HG03135 (cell line): Measurements from ENCODE around the gene BBLN.
A peak's percentile ranks its signal among the peaks of the same experiment; 100 is the strongest.
"Not testable (repeated sequence)": the region's sequence is repeated elsewhere in the genome, so short reads cannot be mapped to it uniquely, and the experiment has no call there.

Source experiments
- ATAC-seq: cut with Tn5 transposase; IDR thresholded peaks from one replicate; pipeline ENCODE4 v1.9.1; 2021; ENCODE audit warnings: mild to moderate bottlenecking, moderate library complexity; ENCODE audit not compliant: unreplicated experiment

The BBLN gene

GRCh38 chr9:128124451-128124850 lies 35.6 kb upstream of the BBLN start:
- no peak for ATAC-seq

- no peak for ATAC-seq
Observed at GRCh38 chr9:128124873-128125579, 35.0 kb upstream of the BBLN start.

- no peak for ATAC-seq
Observed at GRCh38 chr9:128125580-128126354, 34.3 kb upstream of the BBLN start.

DNA sequence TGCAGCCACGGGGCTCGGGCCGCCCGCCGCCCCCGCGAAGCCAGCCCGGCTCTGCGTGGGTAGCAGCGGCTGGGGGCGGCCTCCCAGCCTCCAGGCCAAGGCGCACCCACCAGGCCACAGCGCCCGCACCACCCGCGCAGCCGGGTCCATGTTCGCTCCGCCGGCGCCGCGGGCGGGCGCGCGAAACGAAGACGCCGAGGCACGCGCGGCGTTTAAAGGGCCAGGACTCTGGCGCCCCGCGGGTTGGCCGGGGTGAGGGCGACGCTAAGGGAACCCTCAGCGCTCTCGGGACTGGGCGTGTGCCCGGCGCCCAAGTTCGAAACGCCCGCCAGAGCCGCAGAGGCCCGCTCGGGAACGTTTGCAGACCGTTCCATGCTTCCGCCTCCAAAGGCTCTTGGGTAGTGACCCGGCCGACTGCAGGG lies 32.5 kb upstream of the BBLN start, which contains the start of gene PTGES2:
Gene PTGES2 (minus strand): TSS at position 162 of the 422 bp plus-strand sequence. CDS start 12 bp downstream, at position 150.
- peak; percentile 56 for ATAC-seq

GRCh38 chr9:128127990-128128835 lies 31.9 kb upstream of the BBLN start:
- ATAC-seq = peak; percentile 74

- ATAC-seq = no peak
Observed at GRCh38 chr9:128128836-128129590, 31.1 kb upstream of the BBLN start.

DNA sequence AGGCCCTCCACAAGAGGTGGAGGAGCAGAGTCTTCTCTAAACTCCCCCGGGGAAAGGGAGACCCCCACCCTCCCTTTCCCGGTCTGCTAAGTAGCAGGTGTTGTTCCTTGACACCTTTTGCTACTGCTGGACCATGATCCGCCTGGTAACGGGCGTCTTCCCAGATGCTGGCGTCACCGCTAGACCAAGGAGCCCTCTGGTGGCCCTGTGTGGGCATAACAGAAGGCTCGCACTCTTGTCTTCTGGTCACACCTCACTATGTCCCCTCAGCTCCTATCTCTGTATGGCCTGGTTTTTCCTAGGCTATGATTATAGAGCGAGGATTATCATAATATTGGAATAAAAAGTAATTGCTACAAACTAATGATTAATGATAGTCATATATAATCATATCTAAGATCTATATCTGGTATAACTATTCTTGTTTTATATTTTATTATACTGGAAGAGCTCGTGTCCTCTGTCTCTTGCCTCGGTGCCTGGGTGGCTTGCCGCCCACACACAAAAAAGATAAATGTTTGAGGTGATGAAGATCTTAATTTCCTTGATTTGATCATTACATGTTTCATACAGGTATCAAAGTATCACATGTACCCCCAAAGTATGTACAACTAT lies 30.0 kb upstream of the BBLN start:
- not testable (repeated sequence) for ATAC-seq

DNA sequence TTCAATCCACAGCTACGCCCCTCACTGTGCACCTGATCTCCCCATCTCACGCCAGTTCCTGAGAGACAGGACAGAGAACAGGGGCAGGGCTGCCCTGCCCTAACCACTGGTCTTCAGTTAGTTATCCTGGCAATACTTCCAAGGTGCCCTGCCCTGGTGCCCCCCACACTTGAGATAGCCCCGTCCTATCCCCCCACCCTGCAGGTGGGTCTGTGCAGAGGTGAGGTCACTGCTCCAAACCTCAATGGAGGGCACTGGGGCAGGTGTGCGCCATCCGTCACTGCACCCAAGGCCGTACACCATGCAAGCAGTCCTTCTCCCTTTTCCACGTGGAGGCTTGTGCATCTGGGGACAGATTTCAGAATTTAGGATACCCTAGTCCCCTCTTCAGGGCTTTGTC lies 29.4 kb upstream of the BBLN start:
- ATAC-seq = not testable (repeated sequence)

GRCh38 chr9:128131346-128131745 lies 28.7 kb upstream of the BBLN start:
- not testable (repeated sequence) for ATAC-seq

GRCh38 chr9:128132139-128132538 lies 27.9 kb upstream of the BBLN start:
- not testable (repeated sequence) for ATAC-seq

DNA sequence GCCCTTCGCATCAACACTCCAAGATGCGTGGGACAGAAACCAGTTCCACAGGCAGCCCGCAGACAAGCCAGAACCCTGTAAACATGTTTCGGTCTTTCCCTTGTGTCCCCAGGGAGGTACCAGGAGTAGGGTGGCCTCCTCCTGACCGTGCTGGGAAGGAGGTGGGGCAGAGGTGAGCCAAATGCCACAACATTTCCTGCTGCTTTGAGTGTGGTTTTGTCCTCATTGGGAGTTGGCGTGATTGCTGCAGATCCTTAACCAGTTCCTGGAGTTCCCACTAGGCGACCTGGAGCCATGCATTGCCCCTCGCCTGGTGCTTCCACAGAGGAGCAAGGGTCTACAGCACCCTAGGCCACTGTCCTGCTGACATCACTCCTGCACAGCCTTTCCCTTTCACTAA lies 24.5 kb upstream of the BBLN start:
- not testable (repeated sequence) for ATAC-seq

DNA sequence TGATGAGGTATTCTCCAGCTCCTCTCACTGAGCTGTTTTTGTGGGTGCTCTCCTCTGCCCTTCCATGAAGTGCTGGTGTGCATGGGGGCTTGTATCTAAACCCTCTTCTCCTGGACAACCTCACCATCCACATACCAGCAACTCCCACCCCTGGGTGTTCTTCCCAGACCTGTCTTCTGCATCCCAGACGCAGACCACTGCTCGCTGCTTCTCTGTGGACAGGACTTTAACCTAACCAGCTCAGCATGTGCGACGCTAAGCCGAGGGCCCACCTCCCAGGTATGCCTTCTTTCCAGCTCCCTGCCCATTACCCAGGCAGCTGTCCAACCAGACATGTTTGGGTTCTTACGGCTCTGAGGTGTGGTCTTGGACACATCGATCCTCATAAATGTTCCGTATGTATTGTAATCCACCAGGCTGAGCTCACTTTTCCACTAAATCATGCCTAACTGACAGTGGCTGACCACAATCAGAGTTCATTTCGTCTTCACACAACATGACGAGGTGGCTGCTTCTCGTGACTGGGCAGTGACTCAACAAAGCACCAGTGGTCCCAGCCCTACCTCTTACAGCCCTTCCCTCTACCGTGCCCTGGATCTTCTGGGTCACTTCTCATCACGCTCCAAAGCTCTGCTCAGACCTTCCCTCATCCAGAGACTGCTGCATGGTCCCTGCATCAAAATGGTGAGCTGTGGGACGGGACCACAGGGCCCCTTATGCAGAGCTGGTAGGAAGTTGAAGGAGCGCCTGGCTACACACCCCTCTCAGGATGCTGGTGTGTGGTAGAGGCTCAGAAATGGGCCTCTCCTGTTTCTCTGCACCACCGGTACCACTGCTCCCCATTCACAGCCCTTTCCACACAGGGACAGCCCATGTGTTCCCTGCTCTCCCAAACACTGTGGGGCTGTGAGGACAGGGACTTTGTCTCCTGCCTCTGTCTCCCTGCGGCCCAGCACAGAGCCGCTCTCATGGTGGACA lies 23.0 kb upstream of the BBLN start:
- no peak for ATAC-seq

GRCh38 chr9:128138001-128138400 lies 22.1 kb upstream of the BBLN start:
- ATAC-seq = no peak

DNA sequence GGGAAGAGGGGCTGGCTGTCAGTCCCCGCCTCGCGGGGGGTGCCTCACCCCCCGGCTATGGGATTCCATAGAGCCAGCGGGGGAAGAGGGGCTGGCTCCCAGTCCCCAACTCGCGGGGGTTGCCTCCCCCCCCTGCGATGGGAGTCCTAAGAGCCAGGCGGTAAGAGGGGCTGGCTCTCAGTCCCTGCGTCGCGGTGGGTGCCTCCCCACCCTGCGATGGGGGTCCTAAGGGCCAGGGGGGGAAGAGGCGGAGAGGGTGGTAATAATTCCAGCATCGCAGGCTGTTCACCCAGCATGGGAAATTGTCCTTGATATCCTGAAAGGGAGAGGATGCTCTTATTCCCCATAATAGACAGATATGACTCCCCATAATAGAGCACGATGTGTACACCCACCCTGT lies 20.4 kb upstream of the BBLN start:
- ATAC-seq = no peak

DNA sequence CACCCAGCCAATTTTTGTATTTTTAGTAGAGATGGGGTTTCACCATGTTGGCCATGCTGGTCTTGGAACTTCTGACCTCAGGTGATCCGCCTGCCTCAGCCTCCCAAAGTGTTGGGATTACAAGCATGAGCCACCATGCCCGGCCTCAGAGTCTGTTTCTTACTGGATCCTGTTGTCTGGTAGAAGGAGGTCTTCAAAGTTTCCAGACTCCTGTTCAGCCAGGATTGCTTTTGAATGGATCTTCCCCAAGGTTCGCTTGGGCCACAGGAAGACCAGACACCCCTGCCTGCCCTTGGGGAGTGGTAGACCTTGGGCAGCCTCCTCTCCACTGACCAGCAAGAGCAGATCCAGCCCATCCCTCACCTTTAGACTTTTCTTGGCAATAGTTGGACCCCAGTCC lies 18.5 kb upstream of the BBLN start:
- no peak for ATAC-seq

DNA sequence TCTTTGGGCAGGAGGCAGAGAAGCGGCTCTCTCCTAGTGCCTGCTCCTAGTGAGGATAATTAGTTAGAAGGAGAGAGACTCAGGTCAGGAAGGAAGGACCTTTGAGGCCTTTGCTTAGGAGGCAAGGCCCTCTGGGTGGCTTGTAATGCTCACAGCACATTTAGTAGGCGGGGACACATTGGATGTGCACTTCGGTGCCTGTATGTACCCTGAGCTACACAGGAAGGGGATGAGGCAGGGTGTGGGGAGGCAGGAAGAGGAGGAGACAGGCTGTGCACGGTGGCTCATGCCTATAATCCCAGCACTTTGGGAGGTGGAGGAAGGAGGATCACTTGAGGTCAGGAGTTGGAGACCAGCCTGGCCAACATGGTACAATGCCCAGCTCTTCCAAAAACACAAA lies 18.0 kb upstream of the BBLN start:
- no peak for ATAC-seq

DNA sequence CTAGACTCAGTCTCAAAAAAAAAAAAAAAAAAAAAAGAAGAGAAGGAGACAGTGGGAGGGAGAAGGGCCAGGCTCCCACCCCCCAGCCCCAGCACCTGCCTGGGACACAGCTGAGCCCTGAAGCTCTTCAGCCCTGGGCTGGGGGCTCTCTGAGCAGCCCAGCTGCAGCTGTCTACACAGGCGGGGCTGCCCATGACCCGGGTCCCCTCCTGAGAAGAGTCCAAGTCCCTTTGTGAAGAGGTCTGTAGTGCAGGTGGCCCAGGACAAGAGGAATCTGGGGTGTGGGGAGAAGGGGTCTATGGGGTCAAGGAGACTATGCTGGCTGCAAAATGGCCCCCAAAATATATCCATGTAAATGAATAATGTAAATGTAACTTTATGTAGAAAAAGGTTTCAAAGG lies 17.5 kb upstream of the BBLN start:
- no peak for ATAC-seq

- ATAC-seq = no peak
Observed at GRCh38 chr9:128143525-128144238, 16.4 kb upstream of the BBLN start.
